GM12878 (cell line): Measurements from ENCODE around the gene FOXP1. TPM values are rescaled to one million over a fixed set of nuclear protein-coding genes. Genes with fewer than 3 reads are reported as not detected.

Source experiments
- ATAC-seq: fragments of 200-7000 bp; cut with Tn5 transposase; 3 replicates; pipeline ENCODE4 v1.9.1; 2020; ENCODE audit warnings: mild to moderate bottlenecking, moderate library complexity
- BruUV-seq: library from RNA; stranded (reverse); fragments of 400-500 nt; replicated peaks from 2 replicates; lab custom pipeline; 2021; lab: Mats Ljungman, UMichigan
- CTCF ChIA-PET: fragments of 300-600 bp; sonication (Branson Sonifier 250); formaldehyde crosslinking; extraction: SDS; loops from one replicate; lab custom pipeline; 2021; ENCODE audit warnings: inconsistent platforms; lab: Yijun Ruan, JAX
- POLR2A ChIA-PET: fragments of 350-600 bp; formaldehyde crosslinking; extraction: SDS; loops from one replicate; lab custom pipeline; 2021; ENCODE audit warnings: inconsistent platforms; lab: Charles Lee
- RAD21 ChIA-PET: fragments of 300-600 bp; sonication (Branson Sonifier 250); formaldehyde crosslinking; loops from one replicate; lab custom pipeline; 2023; ENCODE audit warnings: antibody characterized with exemption; ENCODE audit not compliant: unreplicated experiment; lab: Charles Lee
- SMC1A ChIA-PET: fragments of 300-600 bp; sonication (Branson Sonifier 250); formaldehyde crosslinking; loops from one replicate; lab custom pipeline; 2023; ENCODE audit not compliant: unreplicated experiment, uncharacterized antibody; lab: Charles Lee
- DNase-seq: peaks from one replicate; pipeline ENCODE4 v3.0.0-alpha.2; 2011; ENCODE audit warnings: low read depth, low spot score
- FAIRE-seq: peaks from 3 replicates; lab custom pipeline; 2011; peaks lifted over from hg19 to GRCh38; lab: Jason Lieb, UNC
- H2AFZ ChIP-seq: 2 replicates; pipeline ENCODE4 v1.6.0; 2011; ENCODE audit warnings: low read depth, low read length, control low read depth; ENCODE audit not compliant: control insufficient read depth
- H3K27ac ChIP-seq: 2 replicates; pipeline ENCODE4 v1.5.1; 2011; ENCODE audit warnings: control low read depth; ENCODE audit not compliant: control insufficient read depth, insufficient read depth
- H3K27me3 ChIP-seq, 2 experiments: replicated peaks in 1 of 2; 2 replicates each; pipeline versions ENCODE4 v1.6.0 to v1.6.1; 2011; ENCODE audit warnings: low read length in 1 of 2; ENCODE audit not compliant: control insufficient read depth in 2 of 2, insufficient read depth in 2 of 2
- H3K36me3 ChIP-seq, 2 experiments: 2 replicates each; pipeline ENCODE4 v1.5.1; 2011; ENCODE audit warnings: low read length in 1 of 2; ENCODE audit not compliant: control insufficient read depth in 2 of 2, insufficient read depth in 2 of 2
- H3K4me1 ChIP-seq: 2 replicates; pipeline ENCODE4 v1.6.1; 2011; ENCODE audit warnings: mild to moderate bottlenecking, low read length, moderate library complexity, mixed read lengths; ENCODE audit not compliant: control insufficient read depth, insufficient read depth
- H3K4me2 ChIP-seq: 2 replicates; pipeline ENCODE4 v1.6.0; 2011; ENCODE audit warnings: control low read depth; ENCODE audit not compliant: control insufficient read depth, insufficient read depth
- H3K4me3 ChIP-seq: fragments of 200-600 bp; sonication (generic); 2 replicates; pipeline ENCODE4 v1.5.1; 2016
- H3K79me2 ChIP-seq: 2 replicates; pipeline ENCODE4 v1.6.0; 2011; ENCODE audit warnings: low read length; ENCODE audit not compliant: control insufficient read depth, insufficient read depth
- H3K9ac ChIP-seq: 2 replicates; pipeline ENCODE4 v1.8.0; 2011; ENCODE audit warnings: low read length, control low read depth, mixed read lengths; ENCODE audit not compliant: control insufficient read depth, insufficient read depth
- H3K9me3 ChIP-seq: replicated peaks from 3 replicates; pipeline ENCODE4 v1.5.1; 2011; ENCODE audit warnings: mild to moderate bottlenecking, low read length; ENCODE audit not compliant: control insufficient read depth, insufficient read depth
- H4K20me1 ChIP-seq: 2 replicates; pipeline ENCODE4 v1.6.0; 2011; ENCODE audit not compliant: control insufficient read depth, insufficient read depth
- BCL11A ChIP-seq: IDR thresholded peaks from 2 replicates; pipeline ENCODE4 v1.6.1; 2011; ENCODE audit warnings: low read depth, low read length
- BHLHE40 ChIP-seq, 2 experiments: fragments of 450-650 bp in 1 of 2; IDR thresholded peaks; 2 replicates each; pipeline ENCODE4 v1.6.1; 2011 to 2017; ENCODE audit warnings: low read depth in 2 of 2, borderline replicate concordance in 1 of 2, improper control_type of control experiment in 1 of 2, low read length in 1 of 2, mild to moderate bottlenecking in 1 of 2
- BRCA1 ChIP-seq: IDR thresholded peaks from 2 replicates; pipeline ENCODE4 v1.6.1; 2011; ENCODE audit warnings: low read depth, low read length, improper control_type of control experiment
- CHD1 ChIP-seq: IDR thresholded peaks from 2 replicates; pipeline ENCODE4 v1.6.1; 2012; ENCODE audit warnings: low read depth, low read length, improper control_type of control experiment
- KDM1A ChIP-seq: fragments of 200-600 bp; sonication (generic); IDR thresholded peaks from 2 replicates; pipeline ENCODE4 v1.6.1; 2016; ENCODE audit warnings: borderline replicate concordance
- MXI1 ChIP-seq: fragments of 150-350 bp; IDR thresholded peaks from 2 replicates; pipeline ENCODE4 v1.6.1; 2011; ENCODE audit warnings: low read depth, mild to moderate bottlenecking, inconsistent platforms, low read length, improper control_type of control experiment
- NFIC ChIP-seq: IDR thresholded peaks from 2 replicates; pipeline ENCODE4 v1.6.1; 2012; ENCODE audit warnings: low read depth, mild to moderate bottlenecking, inconsistent platforms, low read length, moderate library complexity
- NFXL1 ChIP-seq: fragments of 450-650 bp; IDR thresholded peaks from 2 replicates; pipeline ENCODE4 v1.6.1; 2017; ENCODE audit warnings: antibody characterized with exemption, mild to moderate bottlenecking, borderline replicate concordance
- NRF1 ChIP-seq: conservative IDR thresholded peaks from 2 replicates; pipeline ENCODE4 v1.6.1; 2011; ENCODE audit warnings: mild to moderate bottlenecking, low read depth, low read length, improper control_type of control experiment
- PAX5 ChIP-seq: IDR thresholded peaks from 2 replicates; pipeline ENCODE4 v1.6.1; 2011; ENCODE audit warnings: low read depth, low read length, borderline replicate concordance
- RB1 ChIP-seq: fragments of 450-650 bp; formaldehyde crosslinking; IDR thresholded peaks from 2 replicates; pipeline ENCODE4 v1.6.1; 2017; ENCODE audit warnings: mild to moderate bottlenecking, borderline replicate concordance
- RCOR1 ChIP-seq: conservative IDR thresholded peaks from 2 replicates; pipeline ENCODE4 v1.6.1; 2012; ENCODE audit warnings: low read depth, low read length, improper control_type of control experiment
- RFX5 ChIP-seq: IDR thresholded peaks from 2 replicates; pipeline ENCODE4 v1.6.1; 2011; ENCODE audit warnings: low read depth, low read length, improper control_type of control experiment
- SIX5 ChIP-seq: IDR thresholded peaks from 2 replicates; pipeline ENCODE4 v1.6.1; 2011; ENCODE audit warnings: mild to moderate bottlenecking, low read depth, low read length, moderate library complexity; ENCODE audit not compliant: severe bottlenecking
- SUZ12 ChIP-seq: fragments of 200-600 bp; sonication (generic); IDR thresholded peaks from one replicate; pipeline ENCODE4 v1.6.1; 2018; ENCODE audit warnings: antibody characterized with exemption, mild to moderate bottlenecking; ENCODE audit not compliant: unreplicated experiment
- ZNF24 ChIP-seq: fragments of 450-650 bp; IDR thresholded peaks from 2 replicates; pipeline ENCODE4 v1.6.1; 2017; ENCODE audit warnings: antibody characterized with exemption, mild to moderate bottlenecking
- ZNF274 ChIP-seq: IDR thresholded peaks from one replicate; pipeline ENCODE4 v1.8.0; 2011; ENCODE audit not compliant: insufficient read length, insufficient read depth
- WGBS: methylation state at CpG from one replicate; pipeline ENCODE4 v1.1.6; 2016; ENCODE audit warnings: low lambda C conversion rate; ENCODE audit not compliant: insufficient replicate concordance, insufficient coverage; ENCODE audit errors: missing lambda C conversion rate; 5-methylcytosine and 5-hydroxymethylcytosine counted together
- in situ Hi-C: fragments of 300-500 bp; cut with MboI; formaldehyde crosslinking; loops from 9 replicates; pipeline ENCODE4 v1.14.3; 2018; ENCODE audit warnings: mixed read lengths
- intact Hi-C: fragments of 100-400 bp; cut with micrococcal nuclease; formaldehyde crosslinking; loops from one replicate; pipeline ENCODE4 v1.14.2; 2022; ENCODE audit not compliant: unreplicated experiment
- polyA plus RNA-seq, 11 experiments: library from polyadenylated mRNA; depleted of rRNA in 4 of 11; unstranded in 6 of 11; stranded (reverse) in 5 of 11; fragments of >200 nt; fragmentation: Nextera tagmentation in 4 of 11; fragmentation: Illumina TruSeq in 1 of 11; extraction: Ambion mirVana in 4 of 11; extraction: Trizol in 1 of 11; gene quantifications; 1 replicate in 1 of 11; 2 replicates in 10 of 11; pipeline versions ENCODE4 v1.2.1 to v1.2.3, GENCODE V29; 2011 to 2016; ENCODE audit warnings: inconsistent platforms in 2 of 11, missing spikeins in 2 of 11, low read depth in 1 of 11
- total RNA-seq, 4 experiments: library from RNA; depleted of rRNA in 3 of 4; stranded (reverse); fragments of >200 nt in 3 of 4; fragmentation: Illumina TruSeq in 1 of 4; extraction: Trizol in 1 of 4; gene quantifications; 2 replicates each; pipeline versions ENCODE4 v1.2.1 to v1.2.3, GENCODE V29; 2013 to 2021
- TF ChIP-seq, protein P1 (sequence below): IDR thresholded peaks from 2 replicates; pipeline ENCODE4 v1.6.1; 2011; ENCODE audit warnings: low read depth, mild to moderate bottlenecking, low read length, moderate library complexity, borderline replicate concordance; ENCODE audit errors: extremely low read depth
- TF ChIP-seq, protein P2 (sequence below): fragments of 450-650 bp; IDR thresholded peaks from 2 replicates; pipeline ENCODE4 v1.6.1; 2014; ENCODE audit warnings: mild to moderate bottlenecking

The FOXP1 gene
- total and polyA plus RNA-seq, 10 of the 15 experiments (the other 5 are each of a cell fraction or from before 2014, with no cell fraction given), result 0.05 to 1.6 (median 0.20) TPM; not detected in 1

DNA sequence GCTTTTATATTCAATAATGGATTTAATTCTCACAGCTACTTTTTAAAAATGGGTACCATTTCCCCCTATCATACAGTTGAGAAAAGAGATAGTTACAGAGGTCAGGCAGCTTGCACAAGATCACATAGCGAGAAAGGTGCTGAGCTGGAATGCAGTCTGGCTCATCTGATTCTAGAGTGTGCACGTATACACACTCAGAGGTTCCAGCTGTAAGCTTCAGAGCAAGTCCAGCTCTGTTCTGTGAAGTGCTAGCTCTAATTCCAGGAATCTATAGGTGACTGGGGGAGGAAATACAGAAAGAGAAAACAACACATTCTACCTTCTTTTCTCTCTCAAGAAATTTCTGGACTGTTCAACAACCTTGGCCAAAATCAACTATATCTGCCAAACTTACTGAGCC is 318.7 kb downstream of the FOXP1 start (continued):
- TF ChIP-seq SIX5, result no peak
- no peak for TF ChIP-seq ZNF274
- TF ChIP-seq RB1, result no peak
- TF ChIP-seq ZNF24, result no peak
- no peak for TF ChIP-seq MXI1
- TF ChIP-seq BRCA1, result no peak
- no peak for TF ChIP-seq SUZ12
- TF ChIP-seq CHD1, result no peak
- TF ChIP-seq, all 136 proteins: peak for 0

DNA sequence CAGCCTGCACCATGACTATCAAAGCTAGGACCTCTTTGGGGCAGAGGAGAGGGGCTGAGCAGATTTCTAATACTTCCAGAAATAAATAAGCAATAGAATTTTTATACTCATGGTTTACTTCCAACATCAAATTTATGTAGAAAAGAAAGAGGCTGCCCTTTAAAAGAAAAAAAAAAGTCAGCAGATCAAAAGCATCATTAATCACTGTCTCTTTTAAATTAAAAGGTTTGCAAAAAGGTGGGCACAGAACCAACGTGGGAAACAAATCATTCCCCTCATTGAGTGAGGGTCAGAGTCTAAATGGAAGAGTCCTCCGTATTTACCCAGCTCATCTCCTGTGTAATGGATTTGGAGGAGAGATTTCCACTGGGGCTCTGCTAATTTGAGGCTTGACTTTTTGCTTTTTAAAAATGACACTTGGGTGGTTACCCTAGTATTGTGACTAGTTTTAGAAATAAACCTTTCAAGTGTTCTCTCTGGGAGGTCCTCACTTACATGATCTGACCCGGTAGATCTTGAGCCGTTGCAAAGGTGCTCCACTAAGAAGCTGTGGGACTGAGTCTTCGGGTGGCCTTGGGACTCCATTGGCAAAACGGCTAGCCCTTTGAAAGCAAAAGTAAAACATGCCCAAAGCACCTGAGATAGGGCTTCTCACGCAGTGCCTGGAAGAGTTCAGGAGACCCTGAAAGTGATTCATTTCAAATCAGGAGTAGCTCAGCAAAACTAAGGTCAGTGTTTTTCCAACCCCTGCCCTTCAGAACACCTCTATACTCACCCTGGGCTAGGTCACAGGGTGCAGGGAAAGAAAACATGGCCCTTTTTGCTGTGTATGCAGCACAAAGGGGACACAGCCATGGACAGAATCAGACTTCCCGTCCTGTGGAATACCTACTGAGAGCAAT is 320.9 kb downstream of the FOXP1 start:
- SMC1A ChIA-PET, result no interaction called here
- ATAC-seq (no peak), DNase-seq (no peak), FAIRE-seq (no peak)
- in situ Hi-C loops, result no loop called here
- Histone ChIP-seq H3K4me1 (no peaks in the 10 kb centered on the region), H3K9ac (no peak overlapping the region), H2AFZ (no peak overlapping the region), H3K79me2 (no peaks in the 10 kb centered on the region), H3K36me3 (no peaks in the 10 kb centered on the region), H4K20me1 (no peaks in the 10 kb centered on the region), H3K4me3 (no peak overlapping the region), H3K9me3 (no peaks in the 10 kb centered on the region), H3K27ac (no peak overlapping the region), H3K27me3 (no peaks in the 10 kb centered on the region; a peak in 1 of 4 replicates), H3K4me2 (no peak overlapping the region)
- no TSS peak for BruUV-seq
- POLR2A ChIA-PET, result no interaction called here
- intact Hi-C loops, result no loop called here
- no peak for TF ChIP-seq NFXL1
- TF ChIP-seq BCL11A, result no peak
- TF ChIP-seq BHLHE40 (IDR thresholded peaks at IDR 0.05; ENCODE audit: borderline replicate concordance in 1 of 2, low read depth in 2 of 2, low read length in 1 of 2), result no peak
- TF ChIP-seq NFIC, result no peak
- TF ChIP-seq, protein P1, sequence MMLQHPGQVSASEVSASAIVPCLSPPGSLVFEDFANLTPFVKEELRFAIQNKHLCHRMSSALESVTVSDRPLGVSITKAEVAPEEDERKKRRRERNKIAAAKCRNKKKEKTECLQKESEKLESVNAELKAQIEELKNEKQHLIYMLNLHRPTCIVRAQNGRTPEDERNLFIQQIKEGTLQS, result no peak
- TF ChIP-seq NRF1, result no peak
- no peak for TF ChIP-seq RFX5
- TF ChIP-seq PAX5, result no peak
- TF ChIP-seq, protein P2, sequence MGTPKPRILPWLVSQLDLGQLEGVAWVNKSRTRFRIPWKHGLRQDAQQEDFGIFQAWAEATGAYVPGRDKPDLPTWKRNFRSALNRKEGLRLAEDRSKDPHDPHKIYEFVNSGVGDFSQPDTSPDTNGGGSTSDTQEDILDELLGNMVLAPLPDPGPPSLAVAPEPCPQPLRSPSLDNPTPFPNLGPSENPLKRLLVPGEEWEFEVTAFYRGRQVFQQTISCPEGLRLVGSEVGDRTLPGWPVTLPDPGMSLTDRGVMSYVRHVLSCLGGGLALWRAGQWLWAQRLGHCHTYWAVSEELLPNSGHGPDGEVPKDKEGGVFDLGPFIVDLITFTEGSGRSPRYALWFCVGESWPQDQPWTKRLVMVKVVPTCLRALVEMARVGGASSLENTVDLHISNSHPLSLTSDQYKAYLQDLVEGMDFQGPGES, result no peak
- TF ChIP-seq KDM1A, result no peak
- no peak for TF ChIP-seq RCOR1
- RAD21 ChIA-PET, result no interaction called here
- WGBS, result 37% methylated on average over 8 of the region's 8 CpGs
- CTCF ChIA-PET, result no interaction called here
